B cell (primary cell): ENCODE results near the gene NFIB. TPM values are rescaled to one million over a fixed set of nuclear protein-coding genes. Genes with fewer than 3 reads are reported as not detected.

Experiments used
- ATAC-seq: fragments of 200-7000 bp; cut with Tn5 transposase; one replicate; pipeline ENCODE4 v1.10.0; 2021; ENCODE audit warnings: low read depth, mild to moderate bottlenecking, moderate number of reproducible peaks, moderate library complexity
- CTCF ChIA-PET: fragments of 350-600 bp; sonication (Branson Sonifier 250); formaldehyde crosslinking; loops from one replicate; lab custom pipeline; 2021; ENCODE audit warnings: antibody characterized with exemption, inconsistent platforms; lab: Charles Lee
- POLR2A ChIA-PET: fragments of 350-600 bp; sonication (Branson Sonifier 250); formaldehyde crosslinking; loops from one replicate; lab custom pipeline; 2021; ENCODE audit warnings: antibody characterized with exemption; lab: Charles Lee
- DNase-seq: peaks from one replicate; pipeline ENCODE4 v3.0.0; 2013
- H2AFZ ChIP-seq: 2 replicates; pipeline ENCODE4 v1.6.1; 2012; ENCODE audit warnings: mild to moderate bottlenecking, low read depth, low read length; ENCODE audit not compliant: insufficient read depth, poor library complexity, severe bottlenecking
- H3K27ac ChIP-seq, 2 donors: 1 replicate in 1 of 2; 2 replicates in 1 of 2; pipeline ENCODE4 v1.5.1; 2012 to 2013; ENCODE audit warnings: low read length in 2 of 2, mild to moderate bottlenecking in 2 of 2, moderate library complexity in 1 of 2
- H3K27me3 ChIP-seq, 4 experiments: fragments of 200-600 bp in 1 of 4; sonication (generic) in 1 of 4; replicated peaks in 1 of 4; 1 replicate in 2 of 4; 2 replicates in 2 of 4; pipeline versions ENCODE4 v1.6.1 to v1.7.0; 2013 to 2016; ENCODE audit warnings: low read length in 3 of 4, mild to moderate bottlenecking in 2 of 4, mixed read lengths in 1 of 4, moderate library complexity in 1 of 4; ENCODE audit not compliant: insufficient read depth in 4 of 4, control insufficient read depth in 3 of 4; ENCODE audit errors: control extremely low read depth in 1 of 4
- H3K36me3 ChIP-seq, 2 experiments: replicated peaks in 1 of 2; 1 replicate in 1 of 2; 2 replicates in 1 of 2; pipeline versions ENCODE4 v1.6.1 to v1.7.1; 2013; ENCODE audit warnings: low read length in 1 of 2; ENCODE audit not compliant: insufficient read depth in 2 of 2, control insufficient read depth in 1 of 2; ENCODE audit errors: control extremely low read depth in 1 of 2, extremely low read depth in 1 of 2
- H3K4me1 ChIP-seq, 2 donors: fragments of 200-600 bp in 1 of 2; sonication (generic) in 1 of 2; 1 replicate in 1 of 2; 2 replicates in 1 of 2; pipeline versions ENCODE4 v1.5.1 to v1.6.1; 2013 to 2017; ENCODE audit warnings: low read length in 2 of 2; ENCODE audit not compliant: control insufficient read depth in 2 of 2, insufficient read depth in 2 of 2
- H3K4me2 ChIP-seq: replicated peaks from 2 replicates; pipeline ENCODE3; 2012; ENCODE audit warnings: mild to moderate bottlenecking, low read depth, low read length; ENCODE audit not compliant: poor library complexity, severe bottlenecking
- H3K4me3 ChIP-seq, 5 experiments: fragments of 200-600 bp in 1 of 5; sonication (generic) in 1 of 5; 1 replicate in 3 of 5; 2 replicates in 2 of 5; pipeline versions ENCODE4 v1.5.1 to v1.7.0; 2011 to 2016; ENCODE audit warnings: low read length in 4 of 5, mild to moderate bottlenecking in 4 of 5, low read depth in 2 of 5, control low read depth in 1 of 5, moderate library complexity in 1 of 5; ENCODE audit not compliant: insufficient read depth in 1 of 5; ENCODE audit errors: control extremely low read depth in 1 of 5, extremely low read depth in 1 of 5
- H3K79me2 ChIP-seq: fragments of 200-600 bp; sonication (generic); one replicate; pipeline ENCODE4 v1.6.0; 2016; ENCODE audit warnings: low read length; ENCODE audit not compliant: control insufficient read depth, insufficient read depth
- H3K9ac ChIP-seq: fragments of 200-600 bp; sonication (generic); 2 replicates; pipeline ENCODE4 v1.6.1; 2017; ENCODE audit warnings: mild to moderate bottlenecking, low read length, moderate library complexity
- H3K9me3 ChIP-seq, 3 donors: one replicate each; pipeline versions ENCODE4 v1.6.1 to v1.7.1; 2013; ENCODE audit warnings: low read length in 2 of 3; ENCODE audit not compliant: control insufficient read depth in 2 of 3, insufficient read depth in 1 of 3; ENCODE audit errors: control extremely low read depth in 1 of 3
- H4K20me1 ChIP-seq: 2 replicates; pipeline ENCODE4 v1.6.0; 2012; ENCODE audit warnings: mild to moderate bottlenecking, low read length; ENCODE audit not compliant: insufficient read depth, control insufficient read depth, poor library complexity, severe bottlenecking
- H3K27ac Mint-ChIP-seq: one replicate; pipeline ENCODE4 v1.8.0; 2021; ENCODE audit warnings: mixed read lengths
- H3K27me3 Mint-ChIP-seq: one replicate; pipeline ENCODE4 v1.8.0; 2021; ENCODE audit warnings: mixed read lengths
- H3K4me1 Mint-ChIP-seq: one replicate; pipeline ENCODE4 v1.8.0; 2021; ENCODE audit warnings: mixed read lengths
- H3K4me3 Mint-ChIP-seq: one replicate; pipeline ENCODE4 v1.8.0; 2021; ENCODE audit warnings: mixed read lengths
- H3K9me3 Mint-ChIP-seq: one replicate; pipeline ENCODE4 v1.8.0; 2022; ENCODE audit warnings: mixed read lengths; ENCODE audit not compliant: insufficient read depth
- EZH2 ChIP-seq: IDR thresholded peaks from 2 replicates; pipeline ENCODE4 v1.6.1; 2012; ENCODE audit warnings: borderline replicate concordance, low read depth, mild to moderate bottlenecking, moderate library complexity, low read length; ENCODE audit not compliant: insufficient read depth, poor library complexity, severe bottlenecking
- whole genome bisulfite sequencing: methylation state at CpG from one replicate; pipeline ENCODE4 v1.1.5; 2013; ENCODE audit warnings: missing lambda C conversion rate; ENCODE audit not compliant: insufficient coverage; 5-methylcytosine and 5-hydroxymethylcytosine counted together
- intact Hi-C: fragments of 100-400 bp; cut with micrococcal nuclease; formaldehyde crosslinking; loops from one replicate; pipeline ENCODE4 v1.10.0; 2022
- polyA plus RNA-seq: library from polyadenylated mRNA; depleted of rRNA; stranded (reverse); fragments of >200 nt; gene quantifications from 2 replicates; pipeline ENCODE4 v1.2.3, GENCODE V29; 2012
- total RNA-seq, 2 donors: library from RNA; stranded (reverse); fragments of 120-200 nt in 1 of 2; gene quantifications; 1 replicate in 1 of 2; 2 replicates in 1 of 2; pipeline versions ENCODE4 v1.2.3 to v1.2.4, GENCODE V29; 2013 to 2022
- TF ChIP-seq, protein P1 (sequence below): fragments of 200-600 bp; IDR thresholded peaks from one replicate; pipeline ENCODE4 v1.8.0; 2022; ENCODE audit warnings: antibody characterized with exemption, mild to moderate bottlenecking

The NFIB gene
- total and polyA plus RNA-seq, 2 donors (not counting 1 experiment from before 2014, with no cell fraction given), result not detected

DNA sequence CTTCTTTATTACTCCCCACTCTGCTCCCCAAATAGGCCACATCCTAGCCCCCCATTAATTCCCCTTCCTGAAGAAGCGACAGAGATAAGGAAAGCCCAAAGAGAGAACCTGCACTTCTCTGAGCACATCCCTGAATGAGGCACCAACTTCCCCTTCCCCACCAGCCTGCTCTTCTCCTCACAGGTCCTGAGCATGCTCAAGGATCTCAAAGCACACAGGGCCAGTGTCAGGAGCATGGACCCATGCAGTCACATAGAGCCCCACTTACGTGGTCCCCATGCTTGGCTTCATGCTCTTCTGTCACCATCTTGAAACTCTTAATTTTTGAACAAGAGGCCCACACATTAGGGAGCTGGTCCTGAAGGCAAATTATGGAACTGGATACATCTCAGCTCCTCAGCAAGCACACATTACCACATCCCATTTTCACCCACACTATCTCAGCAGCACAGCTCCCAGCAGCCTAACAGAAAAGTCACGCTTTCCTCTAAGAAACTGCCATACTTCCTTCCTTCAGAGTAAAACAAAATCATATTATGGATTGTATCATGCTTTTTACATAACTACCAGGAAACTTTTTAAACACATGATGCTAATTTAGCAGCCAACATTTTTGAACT lies 99.8 kb downstream of the NFIB start:
- WGBS, result 52% methylated on average over 2 of the region's 3 CpGs
- no peaks in the 10 kb centered on the region for H3K9me3 ChIP-seq
- no peaks in the 10 kb centered on the region for H3K36me3 ChIP-seq
- TF ChIP-seq, protein P1, sequence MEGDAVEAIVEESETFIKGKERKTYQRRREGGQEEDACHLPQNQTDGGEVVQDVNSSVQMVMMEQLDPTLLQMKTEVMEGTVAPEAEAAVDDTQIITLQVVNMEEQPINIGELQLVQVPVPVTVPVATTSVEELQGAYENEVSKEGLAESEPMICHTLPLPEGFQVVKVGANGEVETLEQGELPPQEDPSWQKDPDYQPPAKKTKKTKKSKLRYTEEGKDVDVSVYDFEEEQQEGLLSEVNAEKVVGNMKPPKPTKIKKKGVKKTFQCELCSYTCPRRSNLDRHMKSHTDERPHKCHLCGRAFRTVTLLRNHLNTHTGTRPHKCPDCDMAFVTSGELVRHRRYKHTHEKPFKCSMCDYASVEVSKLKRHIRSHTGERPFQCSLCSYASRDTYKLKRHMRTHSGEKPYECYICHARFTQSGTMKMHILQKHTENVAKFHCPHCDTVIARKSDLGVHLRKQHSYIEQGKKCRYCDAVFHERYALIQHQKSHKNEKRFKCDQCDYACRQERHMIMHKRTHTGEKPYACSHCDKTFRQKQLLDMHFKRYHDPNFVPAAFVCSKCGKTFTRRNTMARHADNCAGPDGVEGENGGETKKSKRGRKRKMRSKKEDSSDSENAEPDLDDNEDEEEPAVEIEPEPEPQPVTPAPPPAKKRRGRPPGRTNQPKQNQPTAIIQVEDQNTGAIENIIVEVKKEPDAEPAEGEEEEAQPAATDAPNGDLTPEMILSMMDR, result no peak
- TF ChIP-seq EZH2, result no peak
- POLR2A ChIA-PET, result no interaction called here
- no peaks in the 10 kb centered on the region for H3K79me2 ChIP-seq
- H3K4me2 ChIP-seq, result no peak overlapping the region
- DNase-seq (no peak), ATAC-seq (no peak)
- H3K27me3 Mint-ChIP-seq, result no peaks in the 10 kb centered on the region
- H3K4me1 ChIP-seq, result no peaks in the 10 kb centered on the region
- no peaks in the 10 kb centered on the region for H3K9me3 Mint-ChIP-seq
- no peak overlapping the region for H2AFZ ChIP-seq
- H3K4me1 Mint-ChIP-seq, result no peaks in the 10 kb centered on the region
- H3K27ac ChIP-seq, result no peak overlapping the region
- no peak overlapping the region for H3K4me3 Mint-ChIP-seq
- no peak overlapping the region for H3K27ac Mint-ChIP-seq
- intact Hi-C loops, result no loop called here
- no peaks in the 10 kb centered on the region for H4K20me1 ChIP-seq
- H3K4me3 ChIP-seq, result no peak overlapping the region
- no peaks in the 10 kb centered on the region for H3K27me3 ChIP-seq
- H3K9ac ChIP-seq, result no peak overlapping the region
- CTCF ChIA-PET, result no interaction called here

DNA sequence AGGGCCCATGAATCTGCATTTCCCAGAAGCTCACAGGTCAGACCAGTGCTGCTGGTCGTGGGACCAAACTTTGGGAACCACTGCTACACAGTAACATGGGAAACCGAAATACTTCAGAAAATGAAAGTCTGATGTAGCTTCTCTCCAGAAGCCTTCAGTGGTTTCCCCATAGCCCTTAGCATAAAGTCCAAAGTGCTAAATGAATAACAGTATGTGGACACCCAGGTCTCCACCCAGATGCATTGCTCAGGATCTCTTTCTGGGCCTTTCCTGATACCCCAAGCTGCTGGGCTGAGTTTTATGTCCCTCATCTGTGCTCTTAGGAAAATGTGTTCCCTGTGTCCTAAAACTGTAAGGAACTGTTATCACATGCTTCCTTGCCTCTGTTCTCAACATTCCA lies 100.4 kb downstream of the NFIB start:
- CTCF ChIA-PET, result no interaction called here
- H3K4me2 ChIP-seq, result no peak overlapping the region
- no peak overlapping the region for H3K4me3 Mint-ChIP-seq

More for the DNA sequence above, 100.4 kb downstream of the NFIB start:
- TF ChIP-seq EZH2, result no peak
- TF ChIP-seq, protein P1, result no peak
- Histone ChIP-seq H3K9ac (no peak overlapping the region), H3K27ac (no peak overlapping the region), H3K27me3 (no peaks in the 10 kb centered on the region), H2AFZ (no peak overlapping the region), H4K20me1 (no peaks in the 10 kb centered on the region), H3K36me3 (no peaks in the 10 kb centered on the region), H3K4me3 (no peak overlapping the region), H3K4me1 (no peaks in the 10 kb centered on the region), H3K9me3 (no peaks in the 10 kb centered on the region), H3K79me2 (no peaks in the 10 kb centered on the region)
- POLR2A ChIA-PET, result no interaction called here
- Mint-ChIP-seq H3K9me3 (no peaks in the 10 kb centered on the region), H3K27me3 (no peaks in the 10 kb centered on the region), H3K27ac (no peak overlapping the region), H3K4me1 (no peaks in the 10 kb centered on the region)
- DNase-seq (no peak), ATAC-seq (no peak)
- intact Hi-C loops, result no loop called here
- WGBS, result 77% methylated on average over 2 of the region's 2 CpGs
